ENCODE measurements around the gene PKLR. TPM values are rescaled to one million over a fixed set of nuclear protein-coding genes. Genes with fewer than 3 reads are reported as not detected.
A peak's percentile ranks its signal among the peaks of the same experiment; 100 is the strongest.

The PKLR gene
- total and polyA plus RNA-seq, 10 donors, result 0.04 to 0.74 (median 0.39) TPM; not detected in 5

DNA sequence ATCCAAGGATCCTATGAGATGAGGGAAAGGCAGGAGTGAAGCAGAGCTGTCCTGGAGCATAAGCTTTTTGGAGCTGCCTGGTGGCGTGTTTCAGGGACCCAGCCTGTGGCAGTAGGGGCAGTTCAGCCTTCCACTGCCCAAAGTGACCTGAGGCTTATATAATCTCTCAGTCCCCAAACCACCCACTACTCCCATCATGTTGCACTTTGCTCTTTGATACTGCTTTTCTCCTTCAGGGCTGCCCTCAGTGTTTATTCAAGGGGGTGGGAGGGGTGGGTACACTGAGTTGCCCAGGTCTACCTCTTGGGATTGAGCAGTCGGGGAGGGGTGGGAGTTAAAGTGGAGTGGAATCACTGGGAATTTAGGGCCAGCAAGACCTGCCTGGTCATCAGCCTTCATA is 14.7 kb downstream of the PKLR start:
- intact Hi-C loops (cut with DNase I; ENCODE audit: low total_unique reads), result no loop called here

DNA sequence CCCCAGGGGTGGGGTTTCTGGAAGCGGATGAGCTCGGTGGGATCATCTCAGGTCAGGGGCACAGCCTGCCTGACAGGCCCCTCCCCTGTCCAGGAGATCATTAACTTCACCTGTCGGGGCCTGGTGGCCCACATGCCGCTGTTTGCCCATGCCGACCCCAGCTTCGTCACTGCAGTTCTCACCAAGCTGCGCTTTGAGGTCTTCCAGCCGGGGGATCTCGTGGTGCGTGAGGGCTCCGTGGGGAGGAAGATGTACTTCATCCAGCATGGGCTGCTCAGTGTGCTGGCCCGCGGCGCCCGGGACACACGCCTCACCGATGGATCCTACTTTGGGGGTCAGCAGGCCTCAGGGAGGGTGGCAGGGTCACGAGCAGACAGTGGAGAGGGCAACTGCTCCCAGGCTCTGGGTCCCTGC is 15.6 kb downstream of the PKLR start:
- TF ChIP-seq POLR2AphosphoS5 (IDR thresholded peaks at IDR 0.05), result no peak
- no peak for TF ChIP-seq POLR2A (IDR thresholded peaks at IDR 0.05)
- TF ChIP-seq, protein P1, sequence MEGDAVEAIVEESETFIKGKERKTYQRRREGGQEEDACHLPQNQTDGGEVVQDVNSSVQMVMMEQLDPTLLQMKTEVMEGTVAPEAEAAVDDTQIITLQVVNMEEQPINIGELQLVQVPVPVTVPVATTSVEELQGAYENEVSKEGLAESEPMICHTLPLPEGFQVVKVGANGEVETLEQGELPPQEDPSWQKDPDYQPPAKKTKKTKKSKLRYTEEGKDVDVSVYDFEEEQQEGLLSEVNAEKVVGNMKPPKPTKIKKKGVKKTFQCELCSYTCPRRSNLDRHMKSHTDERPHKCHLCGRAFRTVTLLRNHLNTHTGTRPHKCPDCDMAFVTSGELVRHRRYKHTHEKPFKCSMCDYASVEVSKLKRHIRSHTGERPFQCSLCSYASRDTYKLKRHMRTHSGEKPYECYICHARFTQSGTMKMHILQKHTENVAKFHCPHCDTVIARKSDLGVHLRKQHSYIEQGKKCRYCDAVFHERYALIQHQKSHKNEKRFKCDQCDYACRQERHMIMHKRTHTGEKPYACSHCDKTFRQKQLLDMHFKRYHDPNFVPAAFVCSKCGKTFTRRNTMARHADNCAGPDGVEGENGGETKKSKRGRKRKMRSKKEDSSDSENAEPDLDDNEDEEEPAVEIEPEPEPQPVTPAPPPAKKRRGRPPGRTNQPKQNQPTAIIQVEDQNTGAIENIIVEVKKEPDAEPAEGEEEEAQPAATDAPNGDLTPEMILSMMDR (IDR thresholded peaks at IDR 0.05 in 8 of 11, conservative IDR thresholded peaks at IDR 0.05 in 3 of 11), result no peak
- peak; percentile 66 for DNase-seq
- WGBS, 5 donors, result 88 to 95% (median 94%) methylated on average over 8 to 18 of the region's 18 CpGs
- Histone ChIP-seq H3K27me3 (replicated peaks in 1 of 7) (no peaks in the 10 kb centered on the region), H3K4me3 (no peak overlapping the region), H3K9me3 (no peaks in the 10 kb centered on the region), H3K4me1 (no peaks in the 10 kb centered on the region), H3K36me3 (peaks cover 0 to 4% (median 0%) of the 10 kb centered on the region in 6 donors), H3K27ac (no peak overlapping the region)
- intact Hi-C loops (cut with DNase I; ENCODE audit: low total_unique reads), result no loop called here

More for the DNA sequence above, 14.7 kb downstream of the PKLR start:
- peaks cover 0 to 4% (median 0%) of the 10 kb centered on the region in 6 donors for H3K36me3 ChIP-seq
- TF ChIP-seq, protein P1 (IDR thresholded peaks at IDR 0.05 in 8 of 11, conservative IDR thresholded peaks at IDR 0.05 in 3 of 11), result no peak
- no peak for TF ChIP-seq POLR2AphosphoS5 (IDR thresholded peaks at IDR 0.05)
- TF ChIP-seq POLR2A (IDR thresholded peaks at IDR 0.05), result no peak
- DNase-seq, result no peak
- H3K27ac ChIP-seq, result no peak overlapping the region
- WGBS, 5 donors, result 91 to 100% (median 96%) methylated on average over 2 of the region's 2 CpGs
- no peaks in the 10 kb centered on the region for H3K4me1 ChIP-seq
- no peaks in the 10 kb centered on the region for H3K27me3 ChIP-seq (replicated peaks in 1 of 7)
- no peaks in the 10 kb centered on the region for H3K9me3 ChIP-seq
- H3K4me3 ChIP-seq, result no peak overlapping the region

DNA sequence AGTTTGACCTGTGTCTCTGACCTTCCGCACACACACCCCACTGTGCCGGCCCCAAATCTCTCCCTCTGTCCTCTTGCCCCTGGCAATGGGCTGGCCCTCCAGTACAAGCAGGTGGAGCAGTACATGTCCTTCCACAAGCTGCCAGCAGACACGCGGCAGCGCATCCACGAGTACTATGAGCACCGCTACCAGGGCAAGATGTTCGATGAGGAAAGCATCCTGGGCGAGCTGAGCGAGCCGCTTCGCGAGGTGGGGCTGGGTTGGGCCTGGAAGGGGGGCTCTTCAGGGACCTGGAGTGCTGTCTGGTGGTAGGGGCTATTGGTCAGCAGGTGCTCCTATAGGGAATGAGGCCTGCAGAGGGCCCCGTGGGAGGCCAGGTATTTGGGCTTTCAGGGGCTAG is 16.2 kb downstream of the PKLR start:
- no peaks in the 10 kb centered on the region for H3K27me3 ChIP-seq (replicated peaks in 1 of 7)
- intact Hi-C loops (cut with DNase I; ENCODE audit: low total_unique reads), result no loop called here
- 93 to 97% (median 94%) methylated on average over 10 to 14 of the region's 14 CpGs for WGBS, 5 donors

DNA sequence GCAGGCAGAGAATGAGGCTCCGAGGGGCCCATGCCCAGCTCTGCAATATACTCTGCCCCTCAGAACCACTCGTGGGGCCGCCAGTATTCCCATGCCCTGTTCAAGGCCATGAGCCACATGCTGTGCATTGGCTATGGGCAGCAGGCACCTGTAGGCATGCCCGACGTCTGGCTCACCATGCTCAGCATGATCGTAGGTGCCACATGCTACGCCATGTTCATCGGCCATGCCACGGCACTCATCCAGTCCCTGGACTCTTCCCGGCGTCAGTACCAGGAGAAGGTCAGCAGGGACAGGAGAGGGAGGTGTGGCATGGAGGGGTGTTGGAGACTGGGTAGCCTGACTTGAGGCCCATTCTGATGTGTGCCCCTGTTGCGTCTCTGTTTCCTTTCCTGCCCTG is 16.8 kb downstream of the PKLR start:
- TF ChIP-seq, protein P1 (IDR thresholded peaks at IDR 0.05 in 8 of 11, conservative IDR thresholded peaks at IDR 0.05 in 3 of 11), result no peak
- no peak for TF ChIP-seq POLR2A (IDR thresholded peaks at IDR 0.05)
- TF ChIP-seq POLR2AphosphoS5 (IDR thresholded peaks at IDR 0.05), result no peak
- H3K4me1 ChIP-seq, result no peaks in the 10 kb centered on the region
- H3K9me3 ChIP-seq, result no peaks in the 10 kb centered on the region
- H3K27me3 ChIP-seq (replicated peaks in 1 of 7), result no peaks in the 10 kb centered on the region
- H3K4me3 ChIP-seq, result no peak overlapping the region
- 90 to 97% (median 93%) methylated on average over 12 of the region's 12 CpGs for WGBS, 5 donors
- peaks cover 0 to 4% (median 0%) of the 10 kb centered on the region in 6 donors for H3K36me3 ChIP-seq
- DNase-seq, result no peak
- intact Hi-C loops (cut with DNase I; ENCODE audit: low total_unique reads), result no loop called here
- no peak overlapping the region for H3K27ac ChIP-seq

More for the DNA sequence above, 16.2 kb downstream of the PKLR start:
- no peak for DNase-seq
- H3K4me1 ChIP-seq, result no peaks in the 10 kb centered on the region
- H3K36me3 ChIP-seq, result peaks cover 0 to 4% (median 0%) of the 10 kb centered on the region in 6 donors
- TF ChIP-seq POLR2AphosphoS5 (IDR thresholded peaks at IDR 0.05) (no peak), POLR2A (IDR thresholded peaks at IDR 0.05) (no peak)
- TF ChIP-seq, protein P1 (IDR thresholded peaks at IDR 0.05 in 8 of 11, conservative IDR thresholded peaks at IDR 0.05 in 3 of 11), result no peak
- H3K27ac ChIP-seq, result no peak overlapping the region
- H3K9me3 ChIP-seq, result no peaks in the 10 kb centered on the region
- H3K4me3 ChIP-seq, result no peak overlapping the region

All from spleen (tissue), 11 donors.